Gastrocnemius medialis (tissue), 4 donors: Measurements from ENCODE around the gene GRAPL. TPM values are rescaled to one million over a fixed set of nuclear protein-coding genes. Genes with fewer than 3 reads are reported as not detected.
A peak's percentile ranks its signal among the peaks of the same experiment; 100 is the strongest.
"Not testable (repeated sequence)": the region's sequence is repeated elsewhere in the genome, so short reads cannot be mapped to it uniquely, and the experiment has no call there.

Experiments
- ATAC-seq, 2 donors: fragments of 150-250 bp; one replicate each; pipeline ENCODE4 v1.9.1; 2016
- DNase-seq, 2 donors: peaks; one replicate each; pipeline ENCODE4 v3.0.0-alpha.2; 2019
- H3K27ac ChIP-seq, 4 donors: fragments of 200-600 bp; sonication (generic); 1 replicate in 1 of 4; 2 replicates in 3 of 4; pipeline ENCODE4 v1.5.1; 2016 to 2018; ENCODE audit warnings: mild to moderate bottlenecking in 2 of 4, moderate library complexity in 1 of 4
- H3K27me3 ChIP-seq, 3 donors: fragments of 200-600 bp; sonication (generic) in 2 of 3; 1 replicate in 1 of 3; 2 replicates in 2 of 3; pipeline versions ENCODE4 v1.5.1 to v1.6.0; 2016 to 2019; ENCODE audit warnings: mild to moderate bottlenecking in 1 of 3, moderate library complexity in 1 of 3
- H3K36me3 ChIP-seq, 2 donors: fragments of 200-600 bp; sonication (generic) in 1 of 2; one replicate each; pipeline ENCODE4 v1.5.1; 2017 to 2018
- H3K4me1 ChIP-seq, 2 donors: fragments of 200-600 bp; sonication (generic) in 1 of 2; one replicate each; pipeline ENCODE4 v1.5.1; 2016 to 2017; ENCODE audit warnings: mild to moderate bottlenecking in 2 of 2
- H3K4me3 ChIP-seq, 4 donors: fragments of 200-600 bp; sonication (generic) in 3 of 4; 1 replicate in 1 of 4; 2 replicates in 3 of 4; pipeline ENCODE4 v1.5.1; 2016 to 2019; ENCODE audit warnings: mild to moderate bottlenecking in 2 of 4
- H3K9me3 ChIP-seq, 3 donors: fragments of 200-600 bp; sonication (generic) in 2 of 3; 1 replicate in 1 of 3; 2 replicates in 2 of 3; pipeline ENCODE4 v1.5.1; 2016 to 2019
- CTCF ChIP-seq, 5 experiments: fragments of 450-650 bp in 3 of 5; fragments of 200-600 bp in 2 of 5; sonication (generic) in 2 of 5; IDR thresholded peaks in 4 of 5; conservative IDR thresholded peaks in 1 of 5; 1 replicate in 4 of 5; 2 replicates in 1 of 5; pipeline ENCODE4 v1.5.1; 2016 to 2019; ENCODE audit warnings: antibody characterized with exemption in 5 of 5, mild to moderate bottlenecking in 3 of 5, moderate library complexity in 3 of 5
- in situ Hi-C, 4 donors: fragments of 200-750 bp; cut with MboI; loops; one replicate each; pipeline versions ENCODE4 v1.15.0 to v1.8.0; 2017; ENCODE audit warnings: low sequenced_read_pairs in 4 of 4
- intact Hi-C: fragments of 100-400 bp; cut with DNase I; formaldehyde crosslinking; loops from one replicate; pipeline ENCODE4 v1.15.1; 2023; ENCODE audit warnings: low total_unique reads
- total RNA-seq, 4 donors: library from RNA; depleted of rRNA; stranded (reverse); fragments of >200 nt; gene quantifications; one replicate each; pipeline versions ENCODE4 v1.1.0 to v1.2.3, GENCODE V29; 2016

Gene GRAPL
- total RNA-seq, 4 donors from 2014 or later: 1.2 TPM; not detected in 3

- H3K36me3 ChIP-seq, DNase-seq, ATAC-seq, H3K9me3 ChIP-seq, H3K27ac ChIP-seq, H3K27me3 ChIP-seq, H3K4me1 ChIP-seq, in situ Hi-C loops, H3K4me3 ChIP-seq, intact Hi-C loops: not testable (repeated sequence)
Measured at GRCh38 chr17:19136605-19137004, 9.2 kb downstream of the GRAPL start.

- H3K4me3 ChIP-seq, H3K27me3 ChIP-seq, H3K9me3 ChIP-seq, ATAC-seq, intact Hi-C loops, H3K27ac ChIP-seq, DNase-seq, H3K4me1 ChIP-seq, in situ Hi-C loops, H3K36me3 ChIP-seq: not testable (repeated sequence)
Measured at GRCh38 chr17:19137959-19138358, 10.6 kb downstream of the GRAPL start.

- H3K27me3 ChIP-seq, in situ Hi-C loops, H3K4me1 ChIP-seq, intact Hi-C loops, DNase-seq, H3K36me3 ChIP-seq, H3K9me3 ChIP-seq: not testable (repeated sequence)
- peak overlapping the region; percentile 41 to 66 (median 62) for H3K27ac ChIP-seq
- ATAC-seq: peak; percentile 93 to 96
- peak overlapping the region in 2 of 4 donors; percentile 23 to 35 for H3K4me3 ChIP-seq
Measured at GRCh38 chr17:19141366-19142155, 14.2 kb downstream of the GRAPL start.

GRCh38 chr17:19142419-19142818 is 15.0 kb downstream of the GRAPL start:
- in situ Hi-C loops, intact Hi-C loops, H3K9me3 ChIP-seq, H3K36me3 ChIP-seq, H3K4me3 ChIP-seq, H3K27me3 ChIP-seq, H3K4me1 ChIP-seq: not testable (repeated sequence)
- DNase-seq (peak; percentile 13 to 50), ATAC-seq (peak; percentile 80 to 82)
- peak in 1 of 5 experiments; percentile 39 for TF ChIP-seq CTCF (IDR thresholded peaks at IDR 0.05 in 4 of 5, conservative IDR thresholded peaks at IDR 0.05 in 1 of 5)
- H3K27ac ChIP-seq: peak overlapping the region in 2 of 4 donors; percentile 57 to 64

GRCh38 chr17:19143097-19143777 is 15.8 kb downstream of the GRAPL start:
- DNase-seq, H3K4me3 ChIP-seq, in situ Hi-C loops, H3K36me3 ChIP-seq, ATAC-seq, H3K4me1 ChIP-seq, H3K27me3 ChIP-seq, intact Hi-C loops, H3K9me3 ChIP-seq, H3K27ac ChIP-seq: not testable (repeated sequence)

- H3K4me3 ChIP-seq, H3K27ac ChIP-seq, ATAC-seq, DNase-seq, intact Hi-C loops, in situ Hi-C loops, H3K36me3 ChIP-seq, H3K9me3 ChIP-seq, H3K27me3 ChIP-seq, H3K4me1 ChIP-seq: not testable (repeated sequence)
Measured at GRCh38 chr17:19144373-19144772, 17.0 kb downstream of the GRAPL start.

- H3K27me3 ChIP-seq, H3K36me3 ChIP-seq, H3K4me1 ChIP-seq, H3K4me3 ChIP-seq, H3K9me3 ChIP-seq, H3K27ac ChIP-seq, ATAC-seq, intact Hi-C loops, DNase-seq, in situ Hi-C loops: not testable (repeated sequence)
Measured at GRCh38 chr17:19145471-19145870, 18.1 kb downstream of the GRAPL start.

GRCh38 chr17:19150678-19151615 is 23.6 kb downstream of the GRAPL start:
- H3K4me3 ChIP-seq, H3K9me3 ChIP-seq, DNase-seq, ATAC-seq, H3K36me3 ChIP-seq, H3K27ac ChIP-seq, in situ Hi-C loops, intact Hi-C loops, H3K27me3 ChIP-seq, H3K4me1 ChIP-seq: not testable (repeated sequence)

- H3K27ac ChIP-seq, H3K27me3 ChIP-seq, H3K4me1 ChIP-seq, H3K36me3 ChIP-seq, in situ Hi-C loops, ATAC-seq, intact Hi-C loops, H3K4me3 ChIP-seq, H3K9me3 ChIP-seq, DNase-seq: not testable (repeated sequence)
Measured at GRCh38 chr17:19157628-19158027, 30.2 kb downstream of the GRAPL start.

- H3K9me3 ChIP-seq, DNase-seq, H3K27me3 ChIP-seq, H3K36me3 ChIP-seq, intact Hi-C loops, H3K27ac ChIP-seq, H3K4me1 ChIP-seq, in situ Hi-C loops, H3K4me3 ChIP-seq: not testable (repeated sequence)
- ATAC-seq: peak; percentile 61 to 67
Measured at GRCh38 chr17:19158478-19158877, 31.1 kb downstream of the GRAPL start.
